GM18909 (cell line): ENCODE results near the gene LLGL1.
"Not testable (repeated sequence)": the region's sequence is repeated elsewhere in the genome, so short reads cannot be mapped to it uniquely, and the experiment has no call there.

Experiments
- ATAC-seq: cut with Tn5 transposase; IDR thresholded peaks from one replicate; pipeline ENCODE4 v1.9.1; 2021; ENCODE audit warnings: mild to moderate bottlenecking; ENCODE audit not compliant: unreplicated experiment, poor library complexity

LLGL1 gene

DNA sequence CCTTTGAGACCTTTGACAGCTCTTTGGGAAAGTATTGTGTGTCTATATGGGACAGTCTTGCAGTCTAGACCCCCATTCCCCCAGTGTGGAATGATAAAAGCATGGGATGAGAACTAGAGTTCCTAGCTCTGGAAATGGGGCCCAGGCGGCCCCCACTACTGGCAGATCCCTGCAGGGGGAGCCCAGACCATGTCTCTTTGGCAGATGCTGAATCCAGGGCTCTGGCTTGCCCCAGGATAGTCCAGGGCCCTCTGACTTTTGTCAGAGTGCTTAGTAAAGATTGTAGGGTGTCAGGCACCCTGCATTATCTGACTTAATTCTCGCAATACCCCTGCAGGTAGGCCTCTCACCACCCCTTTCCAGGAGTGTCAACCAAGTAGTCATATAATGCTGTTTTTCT, 33.5 kb upstream of the LLGL1 start:
- ATAC-seq = no peak

- ATAC-seq = no peak
Observed at GRCh38 chr17:18194394-18194793, 31.0 kb upstream of the LLGL1 start.

GRCh38 chr17:18194804-18195203, 30.6 kb upstream of the LLGL1 start:
- ATAC-seq = no peak

DNA sequence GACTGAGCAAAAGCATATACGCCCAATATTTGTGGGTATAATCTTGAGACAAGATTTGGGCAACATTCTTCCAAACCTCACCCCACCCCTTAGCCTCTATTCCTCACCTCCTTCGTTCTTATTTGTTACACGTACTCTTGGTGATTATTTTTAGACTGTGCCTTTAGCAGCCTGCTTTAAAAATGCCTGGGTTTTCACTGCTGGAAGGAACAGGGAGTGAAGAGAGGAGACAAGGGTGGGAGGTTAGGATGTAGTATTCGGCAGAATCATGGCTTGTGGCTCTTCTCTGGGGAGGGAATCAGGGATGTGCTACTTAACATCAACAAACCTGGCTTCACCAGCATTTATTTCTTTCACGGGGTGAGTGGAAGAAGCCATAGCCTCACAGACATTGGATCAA, 30.2 kb upstream of the LLGL1 start:
- no peak for ATAC-seq

DNA sequence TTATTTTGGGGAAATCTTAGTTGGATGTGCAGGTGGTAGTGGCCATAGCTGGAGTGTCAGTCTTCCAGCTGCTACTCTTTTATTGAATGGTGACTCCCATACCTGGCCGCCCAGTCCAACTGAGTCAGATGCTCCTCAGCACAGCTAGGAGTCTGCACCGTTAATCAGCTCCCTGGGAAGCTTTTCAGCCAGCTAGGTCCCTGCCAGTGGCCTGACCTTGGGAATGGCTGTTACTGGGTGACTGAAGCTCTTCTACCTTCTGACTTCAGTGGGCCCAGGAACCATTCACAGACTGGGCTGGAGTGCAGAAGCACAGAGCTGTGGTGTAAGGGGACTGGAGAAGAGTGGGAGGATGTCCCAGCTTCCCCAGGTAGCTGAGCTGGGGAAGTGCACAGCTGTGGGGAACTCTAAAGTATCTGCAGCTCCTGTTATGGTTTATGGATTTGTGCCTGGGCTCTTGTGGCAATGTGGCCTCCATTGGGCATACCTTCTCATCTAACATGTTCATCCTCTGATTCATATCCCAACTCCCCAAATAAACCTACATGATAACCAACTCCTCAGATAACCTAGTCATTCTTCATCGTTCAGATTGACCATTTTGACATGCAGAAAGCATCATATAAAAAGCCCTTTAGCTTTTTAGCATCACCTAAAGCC, 27.8 kb upstream of the LLGL1 start:
- no peak for ATAC-seq

DNA sequence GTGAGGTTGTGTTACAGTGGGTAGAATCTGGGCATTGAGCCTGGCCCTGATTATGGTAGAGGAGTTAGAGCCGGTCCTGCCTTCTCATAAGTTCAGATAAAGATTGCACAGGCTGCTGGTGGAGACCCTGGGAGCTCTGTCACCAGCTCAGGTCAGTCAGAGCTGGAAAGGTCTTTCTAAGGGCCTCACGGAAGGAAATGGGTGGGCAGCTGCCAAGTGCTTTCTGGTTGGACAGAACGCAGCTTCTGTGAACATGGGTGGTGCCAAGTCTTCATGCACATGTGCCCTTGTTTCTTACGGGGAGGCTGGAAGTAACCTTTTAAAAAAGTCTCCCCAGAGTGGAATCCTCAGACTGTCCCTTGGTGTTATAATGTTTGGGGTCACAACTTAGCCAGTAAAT, 26.9 kb upstream of the LLGL1 start:
- ATAC-seq = no peak

- no peak for ATAC-seq
Observed at GRCh38 chr17:18201108-18201507, 24.3 kb upstream of the LLGL1 start.

DNA sequence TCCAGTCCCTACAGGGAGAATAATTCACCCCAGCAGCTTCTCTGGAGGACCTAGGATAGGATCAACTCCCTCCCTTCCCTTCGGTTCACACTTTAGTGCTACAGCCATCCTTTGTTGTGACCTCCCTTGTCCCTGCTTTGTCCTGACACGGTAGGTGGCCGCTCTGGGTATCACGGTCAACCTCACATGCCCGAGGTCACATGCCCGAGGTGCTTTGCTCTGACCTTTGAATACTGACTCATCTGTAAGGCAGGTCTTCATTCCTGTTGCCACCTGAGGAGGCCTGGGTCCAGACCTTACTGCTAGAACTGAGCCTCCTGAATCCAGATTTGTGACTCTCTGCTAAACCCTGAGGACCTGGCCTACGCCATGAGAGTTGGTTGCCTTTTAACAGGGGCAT, 22.1 kb upstream of the LLGL1 start:
- ATAC-seq = no peak

- no peak for ATAC-seq
Observed at GRCh38 chr17:18205861-18206260, 19.6 kb upstream of the LLGL1 start.

DNA sequence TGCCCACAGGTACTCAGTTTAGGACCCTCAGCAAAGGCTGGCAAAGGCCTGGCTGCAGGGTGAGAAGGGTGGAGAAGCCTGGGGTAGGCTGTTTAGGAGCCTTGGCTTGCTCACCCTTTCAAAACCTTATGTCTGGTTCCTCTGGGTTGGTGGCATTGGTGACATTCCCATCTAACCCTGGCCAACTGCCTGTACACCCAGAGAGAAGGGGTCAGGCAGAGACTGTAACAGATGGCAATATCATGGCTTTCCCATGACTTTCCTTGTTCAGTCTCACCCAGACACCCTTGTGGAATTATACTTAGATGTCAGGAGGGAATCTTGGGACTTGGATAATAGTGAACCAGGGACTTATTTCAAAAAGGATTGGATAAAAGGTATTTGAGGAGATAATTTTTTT, 18.5 kb upstream of the LLGL1 start:
- no peak for ATAC-seq

- ATAC-seq = no peak
Observed at GRCh38 chr17:18208092-18208491, 17.3 kb upstream of the LLGL1 start.

GRCh38 chr17:18213666-18214270, 11.7 kb upstream of the LLGL1 start:
- no peak for ATAC-seq

DNA sequence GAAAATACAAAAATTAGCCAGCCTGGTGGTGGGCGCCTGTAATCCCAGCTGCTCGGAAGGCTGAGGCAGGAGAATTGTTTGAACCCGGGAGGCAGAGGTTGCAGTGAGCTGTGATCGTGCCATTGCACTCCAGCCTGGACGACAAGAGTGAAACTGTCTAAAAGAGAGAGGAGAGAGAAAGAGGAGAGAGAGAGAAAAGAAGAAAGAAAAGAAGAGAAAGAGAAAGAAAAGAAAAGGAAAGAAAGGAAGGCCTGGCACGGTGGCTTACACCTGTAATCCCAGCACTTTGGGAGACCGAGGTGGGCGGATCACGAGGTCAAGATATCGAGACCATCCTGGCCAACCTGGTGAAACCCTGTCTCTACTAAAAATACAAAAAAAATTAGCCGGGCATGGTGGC, 8.5 kb upstream of the LLGL1 start:
- ATAC-seq = not testable (repeated sequence)

GRCh38 chr17:18217412-18218015, 7.9 kb upstream of the LLGL1 start:
- no peak for ATAC-seq

DNA sequence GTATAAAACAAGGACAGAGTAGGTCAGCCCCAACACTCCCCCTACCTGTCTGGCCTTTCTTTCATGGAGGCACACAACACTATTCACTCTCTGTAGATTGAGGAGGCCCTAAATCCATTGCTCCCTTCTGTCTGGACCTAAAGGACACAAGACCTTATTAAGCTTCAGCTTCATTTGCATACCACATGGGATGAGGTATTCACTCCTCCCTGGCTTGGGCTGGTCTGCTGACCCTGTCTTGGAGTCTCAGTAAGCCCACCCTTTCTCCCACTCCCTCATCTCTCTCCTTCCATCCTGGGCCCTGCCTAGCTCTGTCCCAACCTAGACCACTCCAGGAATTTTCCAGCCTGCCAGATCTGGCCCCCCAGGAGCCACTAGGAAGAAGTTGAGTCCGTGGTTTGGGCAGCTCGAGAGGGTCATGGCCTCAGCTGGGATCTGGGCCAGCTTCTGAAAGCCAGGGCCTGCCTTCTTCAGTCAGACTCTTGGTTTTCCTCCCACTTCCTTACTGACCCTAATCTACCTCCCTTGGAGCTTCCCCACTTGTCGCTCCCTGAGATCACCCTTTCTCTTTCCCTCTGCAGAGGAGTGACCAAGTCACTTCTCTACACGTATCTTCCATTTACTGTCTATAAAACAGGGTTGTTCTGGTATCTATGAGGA, 6.5 kb upstream of the LLGL1 start:
- no peak for ATAC-seq

- no peak for ATAC-seq
Observed at GRCh38 chr17:18224053-18224386, 1.4 kb upstream of the LLGL1 start.

DNA sequence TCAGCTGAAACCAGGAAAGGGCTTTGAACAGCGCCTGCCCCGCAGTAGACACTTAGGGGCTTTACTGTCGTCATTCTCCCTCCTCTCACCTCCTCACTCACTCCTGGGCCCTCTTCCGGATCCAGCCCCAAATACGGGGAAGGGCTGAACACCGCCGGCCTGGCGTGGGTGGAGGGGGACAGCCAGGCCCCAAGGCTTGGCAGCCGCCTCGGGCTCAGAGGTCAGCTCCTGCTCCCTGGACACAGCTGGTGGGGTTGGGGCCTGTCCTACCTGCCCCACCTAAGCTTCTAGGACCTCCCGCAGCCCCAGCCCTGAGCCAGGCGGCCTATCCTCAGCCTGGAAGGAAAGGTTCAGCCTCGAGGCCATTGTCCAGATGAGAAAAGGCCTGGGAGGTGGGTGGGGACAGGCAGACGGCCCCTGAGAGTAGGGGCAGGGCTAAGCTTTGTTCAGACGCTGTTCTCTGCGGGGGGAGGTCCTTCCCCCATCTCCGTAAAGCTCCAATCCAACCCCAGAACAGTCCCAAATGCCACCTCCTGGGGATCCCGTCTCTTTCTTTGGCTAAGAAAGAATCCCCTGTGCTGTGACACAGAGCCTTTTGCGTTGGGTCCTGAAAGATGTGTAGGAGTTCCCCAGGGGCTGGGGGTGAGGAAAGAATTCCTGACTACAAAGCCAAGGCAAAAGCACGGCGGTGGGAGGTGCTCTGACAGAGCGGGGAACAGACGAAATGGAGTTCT, 881 bp upstream of the LLGL1 start:
- no peak for ATAC-seq

- peak; percentile 4 for ATAC-seq
Observed at GRCh38 chr17:18225642-18226283, 328 bp downstream of the LLGL1 start.

DNA sequence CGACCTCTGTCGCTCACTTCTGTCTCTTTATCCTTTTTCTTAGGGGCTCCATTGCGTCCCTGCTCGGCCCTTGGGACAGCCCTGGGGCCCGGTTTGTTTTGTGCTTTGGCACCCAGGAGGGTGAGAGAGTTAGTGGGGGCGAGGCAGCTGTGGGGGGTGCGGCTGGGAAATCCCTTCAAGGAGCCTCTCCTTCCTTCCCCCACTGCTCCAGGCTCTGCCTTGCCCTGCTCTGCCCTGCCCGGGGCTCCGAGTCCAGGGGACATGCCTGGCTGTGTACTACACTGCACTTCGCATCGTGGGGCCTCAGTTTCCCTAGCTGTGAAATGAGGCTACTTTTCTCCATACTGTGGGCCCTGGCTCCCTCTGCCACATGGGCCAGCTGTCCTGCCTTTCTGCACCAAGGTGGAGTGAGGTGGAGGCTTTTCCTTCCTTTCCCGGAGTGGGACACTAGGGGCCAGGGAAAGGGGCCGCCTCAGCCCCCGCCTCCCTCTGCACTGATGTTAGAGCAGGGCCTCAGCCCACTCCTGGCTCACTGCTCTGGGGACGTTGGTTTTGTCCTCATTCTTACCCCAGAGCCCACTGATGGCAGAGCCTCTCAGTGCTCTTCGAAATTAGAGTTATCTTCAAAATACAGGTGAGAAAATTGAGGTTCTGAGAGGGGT, 980 bp downstream of the LLGL1 start:
- ATAC-seq = no peak

DNA sequence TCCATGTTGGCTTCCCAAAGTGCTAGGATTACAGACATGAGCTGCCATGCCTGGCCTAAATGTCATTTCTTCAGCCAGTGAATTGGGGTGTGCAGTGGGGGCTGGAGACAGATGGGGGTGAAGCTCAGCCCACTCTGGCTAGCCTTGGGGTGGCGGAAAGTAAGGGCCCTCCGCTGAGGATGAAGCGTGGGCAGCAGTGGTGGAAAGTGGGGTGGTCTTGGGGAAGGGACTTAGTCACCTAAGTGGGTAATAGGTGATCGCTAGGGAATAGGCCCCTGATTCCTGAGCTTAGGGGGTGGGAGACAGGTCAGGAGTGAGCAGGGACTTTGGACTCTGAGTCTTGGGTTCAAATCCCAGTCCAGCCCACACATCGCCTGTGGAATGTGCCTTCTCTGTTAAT, 2.2 kb downstream of the LLGL1 start:
- ATAC-seq = no peak
